Heart right ventricle (tissue), 16 donors: ENCODE measurements around the gene MRPS18C. TPM values are rescaled to one million over a fixed set of nuclear protein-coding genes. Genes with fewer than 3 reads are reported as not detected.
"Not testable (repeated sequence)": the region's sequence is repeated elsewhere in the genome, so short reads cannot be mapped to it uniquely, and the experiment has no call there.

Source experiments
- ATAC-seq, 8 donors: fragments of 200-7000 bp; cut with Tn5 transposase; one replicate each; pipeline ENCODE4 v1.9.1; 2020; ENCODE audit warnings: mild to moderate bottlenecking in 8 of 8, moderate library complexity in 8 of 8, moderate number of reproducible peaks in 1 of 8
- DNase-seq, 2 donors: peaks; one replicate each; pipeline ENCODE4 v3.0.0-alpha.2; 2020
- H3K27ac ChIP-seq, 10 donors: fragments of 200-600 bp; sonication (generic) in 2 of 10; one replicate each; pipeline versions ENCODE4 v1.5.0 to v1.8.0; 2020 to 2022; ENCODE audit warnings: mild to moderate bottlenecking in 3 of 10
- H3K27me3 ChIP-seq, 7 donors: fragments of 200-600 bp; one replicate each; pipeline ENCODE4 v1.8.0; 2021 to 2022; ENCODE audit warnings: mild to moderate bottlenecking in 2 of 7
- H3K36me3 ChIP-seq, 9 donors: fragments of 200-600 bp; sonication (generic) in 1 of 9; one replicate each; pipeline versions ENCODE4 v1.5.0 to v1.8.0; 2020 to 2022; ENCODE audit warnings: mild to moderate bottlenecking in 2 of 9
- H3K4me1 ChIP-seq, 9 donors: fragments of 200-600 bp; sonication (generic) in 1 of 9; one replicate each; pipeline versions ENCODE4 v1.5.0 to v1.8.0; 2020 to 2022; ENCODE audit warnings: mild to moderate bottlenecking in 4 of 9
- H3K4me3 ChIP-seq, 10 donors: fragments of 200-600 bp; sonication (generic) in 2 of 10; one replicate each; pipeline versions ENCODE4 v1.5.0 to v1.8.0; 2020 to 2022; ENCODE audit warnings: mild to moderate bottlenecking in 7 of 10, moderate library complexity in 2 of 10
- H3K9me3 ChIP-seq, 11 donors: fragments of 200-600 bp in 10 of 11; sonication (generic) in 2 of 11; one replicate each; pipeline versions ENCODE4 v1.5.0 to v1.8.0; 2013 to 2022; ENCODE audit warnings: mild to moderate bottlenecking in 2 of 11, control low read depth in 1 of 11, moderate library complexity in 1 of 11
- WGBS, 2 donors: extraction: QIAGEN DNeasy Blood & Tissue Kit; methylation state at CpG; one replicate each; pipeline ENCODE4 v1.1.7; 2013; ENCODE audit warnings: inconsistent platforms in 1 of 2; 5-methylcytosine and 5-hydroxymethylcytosine counted together
- intact Hi-C, 10 donors: fragments of 100-400 bp; cut with DNase I; formaldehyde crosslinking; loops; one replicate each; pipeline versions ENCODE4 v1.11.1 to v1.14.2; 2022
- polyA plus RNA-seq, 2 donors: library from polyadenylated mRNA; stranded (reverse); fragments of 200-250 nt; gene quantifications; one replicate each; pipeline ENCODE4 v1.2.3, GENCODE V29; 2013
- total RNA-seq, 10 donors: library from RNA; stranded (reverse); fragmentation: NEBNext Ultra II Directional in 3 of 10; extraction: Animal tissue kit (Norgen Biotek cat#: 25700) in 3 of 10; gene quantifications; one replicate each; pipeline versions ENCODE4 v1.2.1 to v1.2.4, GENCODE V29; 2021 to 2023
- TF ChIP-seq, protein P1 (sequence below), 9 donors: fragments of 200-600 bp; sonication (generic) in 2 of 9; IDR thresholded peaks; one replicate each; pipeline versions ENCODE4 v1.5.0 to v1.8.0; 2021 to 2022; ENCODE audit warnings: antibody characterized with exemption in 9 of 9, mild to moderate bottlenecking in 5 of 9, moderate library complexity in 1 of 9
- donor health status: Arrhythmogenic right ventricular cardiomyopathy.
- donor health status: ischemic (EF 13 %, LVEDD 7.1; RV severe dilation, severe dysfunction).
- donor health status: healthy with polysubstance abuse.
- donor health status: DM: no; HTN: yes; CAD: no.
- donor health status: DM: no; HTN: no; CAD: no.
- donor health status: ischemic (EF 25% LVEDD 6.9; RV normal size, moderate dysfunction).
- donor health status: ischemic (EF 25% LVEDD 5.7; RV mildly dilated, moderate dysfunction).
- donor health status: healthy.
- donor health status: DM: yes; HTN: yes; CAD: no.
- donor health status: Ischemic cardiomyopathy.
- donor health status: ischemic (EF 35%, LVEDD 5.7; RV mildly dilated, moderate dysfunction).
- donor health status: nonischemic (EF 11% LVEDD 7.7; RV severe dilation, severe dysfunction).
- donor health status: DM: yes; HTN: yes; CAD: no.
- donor health status: PGD.
- donor health status: ischemic (EF 29% LVEDD 5.4; RV normal size, mild dysfunction).
- donor health status: nonischemic (EF 23%, LVEDD 6.1; RV moderate dilation, normal function).

The MRPS18C gene
- total and polyA plus RNA-seq, 12 donors: 40.6 to 81.9 (median 58.2) TPM

- TF ChIP-seq, protein P1, sequence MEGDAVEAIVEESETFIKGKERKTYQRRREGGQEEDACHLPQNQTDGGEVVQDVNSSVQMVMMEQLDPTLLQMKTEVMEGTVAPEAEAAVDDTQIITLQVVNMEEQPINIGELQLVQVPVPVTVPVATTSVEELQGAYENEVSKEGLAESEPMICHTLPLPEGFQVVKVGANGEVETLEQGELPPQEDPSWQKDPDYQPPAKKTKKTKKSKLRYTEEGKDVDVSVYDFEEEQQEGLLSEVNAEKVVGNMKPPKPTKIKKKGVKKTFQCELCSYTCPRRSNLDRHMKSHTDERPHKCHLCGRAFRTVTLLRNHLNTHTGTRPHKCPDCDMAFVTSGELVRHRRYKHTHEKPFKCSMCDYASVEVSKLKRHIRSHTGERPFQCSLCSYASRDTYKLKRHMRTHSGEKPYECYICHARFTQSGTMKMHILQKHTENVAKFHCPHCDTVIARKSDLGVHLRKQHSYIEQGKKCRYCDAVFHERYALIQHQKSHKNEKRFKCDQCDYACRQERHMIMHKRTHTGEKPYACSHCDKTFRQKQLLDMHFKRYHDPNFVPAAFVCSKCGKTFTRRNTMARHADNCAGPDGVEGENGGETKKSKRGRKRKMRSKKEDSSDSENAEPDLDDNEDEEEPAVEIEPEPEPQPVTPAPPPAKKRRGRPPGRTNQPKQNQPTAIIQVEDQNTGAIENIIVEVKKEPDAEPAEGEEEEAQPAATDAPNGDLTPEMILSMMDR (IDR thresholded peaks at IDR 0.05): no peak
- no peak for ATAC-seq
- Histone ChIP-seq H3K4me3 (no peak overlapping the region), H3K27me3 (no peaks in the 10 kb centered on the region), H3K4me1 (no peaks in the 10 kb centered on the region), H3K9me3 (no peaks in the 10 kb centered on the region), H3K27ac (no peak overlapping the region), H3K36me3 (no peaks in the 10 kb centered on the region)
- intact Hi-C loops: no loop called here
- no peak for DNase-seq
- 90 to 95% methylated on average over 1 of the region's 1 CpG for WGBS, 2 donors
Observed at GRCh38 chr4:83498187-83498586, 42.3 kb downstream of the MRPS18C start.

DNA sequence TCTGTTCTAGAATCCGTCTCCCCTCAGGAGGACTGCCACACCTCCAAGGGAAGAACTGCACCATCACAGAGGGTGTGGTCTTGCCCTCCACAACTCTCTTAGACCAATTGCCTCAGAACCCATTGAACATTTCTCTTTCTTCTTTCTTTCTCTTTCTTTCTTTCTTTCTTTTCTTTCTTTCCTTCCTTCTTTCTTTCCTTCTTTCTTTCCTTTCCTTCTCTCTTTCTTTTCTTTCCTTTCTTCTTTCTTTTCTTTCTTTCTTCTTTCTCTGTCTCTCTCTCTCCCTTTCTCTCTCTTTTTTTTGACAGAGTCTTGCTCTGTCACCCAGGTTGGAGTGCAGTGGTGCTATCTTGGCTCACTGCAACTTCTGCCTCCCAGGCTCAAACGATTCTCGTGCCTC, 45.8 kb downstream of the MRPS18C start:
- H3K27ac ChIP-seq, H3K36me3 ChIP-seq, H3K4me1 ChIP-seq, H3K9me3 ChIP-seq, DNase-seq, H3K27me3 ChIP-seq, H3K4me3 ChIP-seq, ATAC-seq, intact Hi-C loops: not testable (repeated sequence)
- 89 to 93% methylated on average over 3 of the region's 3 CpGs for WGBS, 2 donors

- Histone ChIP-seq H3K4me3 (no peak overlapping the region), H3K27me3 (no peaks in the 10 kb centered on the region), H3K27ac (no peak overlapping the region), H3K36me3 (no peaks in the 10 kb centered on the region), H3K4me1 (no peaks in the 10 kb centered on the region), H3K9me3 (no peaks in the 10 kb centered on the region)
- no peak for DNase-seq
- ATAC-seq: no peak
- TF ChIP-seq, protein P1 (IDR thresholded peaks at IDR 0.05): no peak
- intact Hi-C loops: no loop called here
Observed at GRCh38 chr4:83503974-83504373, 48.1 kb downstream of the MRPS18C start.

GRCh38 chr4:83504503-83504902, 48.6 kb downstream of the MRPS18C start:
- Histone ChIP-seq H3K27ac (no peak overlapping the region), H3K4me1 (no peaks in the 10 kb centered on the region), H3K36me3 (no peaks in the 10 kb centered on the region), H3K9me3 (no peaks in the 10 kb centered on the region), H3K27me3 (no peaks in the 10 kb centered on the region), H3K4me3 (no peak overlapping the region)
- intact Hi-C loops: no loop called here
- no peak for DNase-seq
- ATAC-seq: no peak
- TF ChIP-seq, protein P1 (IDR thresholded peaks at IDR 0.05): no peak
- WGBS, 2 donors: 64 to 76% methylated on average over 4 of the region's 4 CpGs

DNA sequence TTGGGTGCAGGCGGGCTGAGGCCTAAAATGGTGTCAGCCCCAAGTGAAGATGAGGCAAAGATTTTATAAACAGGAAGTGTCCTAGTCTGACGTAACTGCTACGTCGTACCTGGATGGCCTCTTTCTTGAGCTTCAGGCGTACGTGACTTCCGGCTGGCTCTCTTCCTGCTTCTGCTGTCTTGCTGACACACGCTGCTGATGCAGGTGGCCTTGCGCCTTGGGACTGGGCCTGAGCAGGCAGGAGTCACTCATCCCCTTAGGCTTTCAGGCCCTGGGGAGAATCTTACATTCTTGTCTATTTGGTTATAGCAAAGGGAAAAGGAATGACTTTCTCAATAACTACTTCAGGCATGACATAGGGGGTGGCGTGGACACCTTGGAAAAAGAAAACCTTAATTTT, 49.1 kb downstream of the MRPS18C start:
- no peaks in the 10 kb centered on the region for H3K4me1 ChIP-seq
- H3K27ac ChIP-seq: no peak overlapping the region
- ATAC-seq: no peak
- intact Hi-C loops: loop anchor here in 1 of 10 donors (5.0 kb wide), 1 partner anchor 132 kb away; no protein-coding TSS in a partner anchor
- DNase-seq: no peak
- H3K9me3 ChIP-seq: no peaks in the 10 kb centered on the region
- WGBS, 2 donors: 83 to 86% methylated on average over 10 of the region's 10 CpGs
- TF ChIP-seq, protein P1 (IDR thresholded peaks at IDR 0.05): no peak
- H3K27me3 ChIP-seq: no peaks in the 10 kb centered on the region
- H3K36me3 ChIP-seq: no peaks in the 10 kb centered on the region
- no peak overlapping the region for H3K4me3 ChIP-seq
